ENCODE measurements around the gene NKIRAS2. TPM values are rescaled to one million over a fixed set of nuclear protein-coding genes. Genes with fewer than 3 reads are reported as not detected.
"Not testable (repeated sequence)": the region's sequence is repeated elsewhere in the genome, so short reads cannot be mapped to it uniquely, and the experiment has no call there.

Gene NKIRAS2
- total and polyA plus RNA-seq, 2 donors (not counting 1 experiment from before 2014, with no cell fraction given) = 18.8 to 37.7 TPM

- Histone ChIP-seq H2AFZ (ENCODE audit: low read length) (no peak overlapping the region), H3K4me2 (ENCODE audit: extremely low read depth, insufficient read depth, low read length) (no peak overlapping the region), H4K20me1 (ENCODE audit: control insufficient read depth, extremely low read depth, insufficient read depth, low read length) (no peaks in the 10 kb centered on the region), H3K4me3 (replicated peaks in 1 of 4; ENCODE audit: control extremely low read depth in 1 of 4, insufficient read depth in 1 of 4, low read depth in 3 of 4, low read length in 4 of 4) (no peak overlapping the region), H3K36me3 (ENCODE audit: control insufficient read depth, insufficient read depth, low read length) (peaks cover 12% of the 10 kb centered on the region), H3K27me3 (ENCODE audit: control insufficient read depth, insufficient read depth, low read length) (no peaks in the 10 kb centered on the region), H3K79me2 (ENCODE audit: control insufficient read depth, insufficient read depth, low read length) (peaks cover 46% of the 10 kb centered on the region), H3K9ac (ENCODE audit: insufficient read depth, low read length) (no peak overlapping the region), H3K9me3 (ENCODE audit: control insufficient read depth, insufficient read depth, low read depth, low read length) (no peaks in the 10 kb centered on the region), H3K4me1 (ENCODE audit: control insufficient read depth, extremely low read depth, insufficient read depth, low read length) (peaks cover 4% of the 10 kb centered on the region), H3K27ac (ENCODE audit: insufficient read depth, low read length) (no peak overlapping the region)
- TF ChIP-seq CTCF (conservative IDR thresholded peaks at IDR 0.05 in 1 of 2, IDR thresholded peaks at IDR 0.05 in 1 of 2; ENCODE audit: low read depth in 1 of 2, low read length in 2 of 2) (no peak), EZH2 (IDR thresholded peaks at IDR 0.05; ENCODE audit: low read length, missing control alignments) (no peak)
- DNase-seq (ENCODE audit: low read depth in 2 of 2) = no peak
Observed at GRCh38 chr17:42018988-42019387, 902 bp upstream of the NKIRAS2 start.

- H3K4me1 ChIP-seq (ENCODE audit: control insufficient read depth, extremely low read depth, insufficient read depth, low read length) = peaks cover 16% of the 10 kb centered on the region
- not testable (repeated sequence) for H3K9me3 ChIP-seq (ENCODE audit: control insufficient read depth, insufficient read depth, low read depth, low read length); DNase-seq (ENCODE audit: low read depth in 2 of 2); H3K27me3 ChIP-seq (ENCODE audit: control insufficient read depth, insufficient read depth, low read length); H4K20me1 ChIP-seq (ENCODE audit: control insufficient read depth, extremely low read depth, insufficient read depth, low read length); H2AFZ ChIP-seq (ENCODE audit: low read length)
- H3K9ac ChIP-seq (ENCODE audit: insufficient read depth, low read length) = peak overlapping the region; percentile 89
- H3K4me3 ChIP-seq (replicated peaks in 1 of 4; ENCODE audit: control extremely low read depth in 1 of 4, insufficient read depth in 1 of 4, low read depth in 3 of 4, low read length in 4 of 4) = peak overlapping the region; percentile 90 to 98 (median 96)
- H3K36me3 ChIP-seq (ENCODE audit: control insufficient read depth, insufficient read depth, low read length) = peaks cover 15% of the 10 kb centered on the region
- H3K79me2 ChIP-seq (ENCODE audit: control insufficient read depth, insufficient read depth, low read length) = peaks cover 28% of the 10 kb centered on the region
- H3K4me2 ChIP-seq (ENCODE audit: extremely low read depth, insufficient read depth, low read length) = peak overlapping the region; percentile 83
- peak overlapping the region; percentile 88 for H3K27ac ChIP-seq (ENCODE audit: insufficient read depth, low read length)
Observed at GRCh38 chr17:42020845-42021244, 955 bp downstream of the NKIRAS2 start.

GRCh38 chr17:42023524-42024349, 3.8 kb downstream of the NKIRAS2 start:
- no peak overlapping the region for H3K9ac ChIP-seq (ENCODE audit: insufficient read depth, low read length)
- H3K79me2 ChIP-seq (ENCODE audit: control insufficient read depth, insufficient read depth, low read length) = peaks cover 14% of the 10 kb centered on the region
- no peaks in the 10 kb centered on the region for H3K9me3 ChIP-seq (ENCODE audit: control insufficient read depth, insufficient read depth, low read depth, low read length)
- H4K20me1 ChIP-seq (ENCODE audit: control insufficient read depth, extremely low read depth, insufficient read depth, low read length) = no peaks in the 10 kb centered on the region
- peak overlapping the region; percentile 28 for H3K27ac ChIP-seq (ENCODE audit: insufficient read depth, low read length)
- H3K4me2 ChIP-seq (ENCODE audit: extremely low read depth, insufficient read depth, low read length) = no peak overlapping the region
- peaks cover 15% of the 10 kb centered on the region for H3K36me3 ChIP-seq (ENCODE audit: control insufficient read depth, insufficient read depth, low read length)
- H3K27me3 ChIP-seq (ENCODE audit: control insufficient read depth, insufficient read depth, low read length) = no peaks in the 10 kb centered on the region
- TF ChIP-seq CTCF (conservative IDR thresholded peaks at IDR 0.05 in 1 of 2, IDR thresholded peaks at IDR 0.05 in 1 of 2; ENCODE audit: low read depth in 1 of 2, low read length in 2 of 2) (no peak), EZH2 (IDR thresholded peaks at IDR 0.05; ENCODE audit: low read length, missing control alignments) (no peak)
- H3K4me3 ChIP-seq (replicated peaks in 1 of 4; ENCODE audit: control extremely low read depth in 1 of 4, insufficient read depth in 1 of 4, low read depth in 3 of 4, low read length in 4 of 4) = no peak overlapping the region
- peak in 1 of 2 donors; percentile 19 for DNase-seq (ENCODE audit: low read depth in 2 of 2)
- H3K4me1 ChIP-seq (ENCODE audit: control insufficient read depth, extremely low read depth, insufficient read depth, low read length) = peaks cover 16% of the 10 kb centered on the region
- no peak overlapping the region for H2AFZ ChIP-seq (ENCODE audit: low read length)
